K562 (cell line): ENCODE data around the gene GGT1. TPM values are rescaled to one million over a fixed set of nuclear protein-coding genes. Genes with fewer than 3 reads are reported as not detected.

Source experiments
- BCOR ChIP-seq: fragments of 450-650 bp; IDR thresholded peaks from 2 replicates; pipeline ENCODE4 v1.6.1; 2016
- CBFB ChIP-seq: sonication (generic); formaldehyde crosslinking; IDR thresholded peaks from 2 replicates; pipeline ENCODE4 v1.4.0; 2020; ENCODE audit warnings: mild to moderate bottlenecking, missing genetic modification reagents
- E2F5 ChIP-seq: sonication (generic); formaldehyde crosslinking; IDR thresholded peaks from 2 replicates; pipeline ENCODE4 v1.8.0; 2022; ENCODE audit warnings: mild to moderate bottlenecking, missing genetic modification reagents
- KDM1A ChIP-seq, 2 experiments: fragments of 450-650 bp; IDR thresholded peaks; 2 replicates each; pipeline ENCODE4 v1.6.1; 2016; ENCODE audit warnings: mild to moderate bottlenecking in 2 of 2
- MIER1 ChIP-seq: fragments of 450-650 bp; IDR thresholded peaks from 2 replicates; pipeline ENCODE4 v1.6.1; 2016; ENCODE audit warnings: antibody characterized with exemption, mild to moderate bottlenecking, low read depth
- MTF1 ChIP-seq: fragments of 250-450 bp; sonication (Bioruptor Pico); IDR thresholded peaks from 2 replicates; pipeline ENCODE4 v1.9.0; 2021; ENCODE audit warnings: moderate library complexity, mild to moderate bottlenecking, inconsistent platforms, borderline replicate concordance
- MXD1 ChIP-seq: fragments of 250-450 bp; sonication (Bioruptor Pico); IDR thresholded peaks from 2 replicates; pipeline ENCODE4 v1.8.0; 2021; ENCODE audit warnings: borderline replicate concordance, mild to moderate bottlenecking, moderate library complexity; ENCODE audit not compliant: poor library complexity, severe bottlenecking
- PREB ChIP-seq: sonication (generic); formaldehyde crosslinking; IDR thresholded peaks from 2 replicates; pipeline ENCODE4 v1.8.1; 2023; ENCODE audit warnings: mild to moderate bottlenecking, missing genetic modification reagents
- PTBP1 ChIP-seq: fragments of 200-400 bp; formaldehyde crosslinking; IDR thresholded peaks from 2 replicates; pipeline ENCODE4 v1.6.1; 2017; ENCODE audit warnings: low read depth, low read length
- SAFB ChIP-seq: fragments of 200-400 bp; formaldehyde crosslinking; IDR thresholded peaks from 2 replicates; pipeline ENCODE4 v1.6.1; 2017; ENCODE audit warnings: low read depth, low read length, borderline replicate concordance
- SMARCC2 ChIP-seq: fragments of 450-650 bp; IDR thresholded peaks from 2 replicates; pipeline ENCODE4 v1.6.1; 2017; ENCODE audit warnings: antibody characterized with exemption, moderate library complexity, mild to moderate bottlenecking, low read depth
- ZBTB26 ChIP-seq: fragments of 450-650 bp; formaldehyde crosslinking; IDR thresholded peaks from 2 replicates; pipeline ENCODE4 v1.4.0; 2022; ENCODE audit warnings: missing genetic modification characterization
- ZBTB9 ChIP-seq: fragments of 450-650 bp; formaldehyde crosslinking; IDR thresholded peaks from 2 replicates; pipeline ENCODE4 v1.4.0; 2020; ENCODE audit warnings: mild to moderate bottlenecking, moderate library complexity
- ZKSCAN8 ChIP-seq: fragments of 200-800 bp; sonication (Bioruptor generic); IDR thresholded peaks from 2 replicates; pipeline ENCODE4 v1.6.1; 2016; ENCODE audit warnings: missing genetic modification characterization, missing compliant biosample characterization
- ZNF24 ChIP-seq: fragments of 450-650 bp; IDR thresholded peaks from 2 replicates; pipeline ENCODE4 v1.6.1; 2016
- ZNF586 ChIP-seq: fragments of 450-650 bp; formaldehyde crosslinking; conservative IDR thresholded peaks from 2 replicates; pipeline ENCODE4 v1.4.0; 2020; ENCODE audit warnings: mild to moderate bottlenecking, moderate library complexity
- ZNF639 ChIP-seq, 2 experiments: fragments of 200-800 bp in 1 of 2; sonication (Bioruptor generic) in 1 of 2; sonication (generic) in 1 of 2; formaldehyde crosslinking in 1 of 2; IDR thresholded peaks in 1 of 2; conservative IDR thresholded peaks in 1 of 2; 2 replicates each; pipeline versions ENCODE4 v1.5.0 to v1.6.1; 2016 to 2020; ENCODE audit warnings: missing compliant biosample characterization in 1 of 2, missing genetic modification characterization in 1 of 2, missing genetic modification reagents in 1 of 2
- ZNF717 ChIP-seq: fragments of 250-450 bp; sonication (Bioruptor Pico); IDR thresholded peaks from 2 replicates; pipeline ENCODE4 v1.5.0; 2021
- ZNF77 ChIP-seq: fragments of 250-450 bp; sonication (Bioruptor Pico); IDR thresholded peaks from 2 replicates; pipeline ENCODE4 v1.5.0; 2020
- polyA plus RNA-seq, 8 experiments: library from polyadenylated mRNA; depleted of rRNA in 4 of 8; stranded (reverse) in 5 of 8; unstranded in 3 of 8; fragments of >200 nt; fragmentation: Nextera tagmentation in 2 of 8; fragmentation: Illumina TruSeq in 1 of 8; extraction: Ambion mirVana in 2 of 8; extraction: Trizol in 1 of 8; gene quantifications; 2 replicates each; pipeline versions ENCODE4 v1.2.1 to v1.2.3, GENCODE V29; 2011 to 2014; ENCODE audit warnings: inconsistent platforms in 1 of 8, missing spikeins in 1 of 8
- total RNA-seq, 7 experiments: library from RNA; depleted of rRNA in 6 of 7; stranded (reverse); fragments of >200 nt in 6 of 7; fragmentation: Illumina TruSeq in 2 of 7; extraction: Trizol in 2 of 7; gene quantifications; 2 replicates each; pipeline versions ENCODE4 v1.2.1 to v1.2.3, GENCODE V29; 2011 to 2021; ENCODE audit warnings: low replicate concordance in 1 of 7

Gene GGT1
- total and polyA plus RNA-seq, 9 of the 15 experiments (the other 6 are each of a cell fraction or from before 2014, with no cell fraction given), result 0.46 to 11.8 (median 6.9) TPM

- peak in 1 of 2 experiments; percentile 94; a peak in 2 of 4 replicates for TF ChIP-seq ZNF639 (CRISPR knock-in tag; conservative IDR thresholded peaks at IDR 0.05 in 1 of 2, IDR thresholded peaks at IDR 0.05 in 1 of 2)
- no peak for TF ChIP-seq CBFB
- no peak for TF ChIP-seq MIER1
- TF ChIP-seq ZBTB26 (CRISPR knock-in tag), result no peak
- no peak for TF ChIP-seq PTBP1
- no peak for TF ChIP-seq ZNF586 (CRISPR knock-in tag)
- TF ChIP-seq ZKSCAN8 (CRISPR knock-in tag), result no peak
- TF ChIP-seq SAFB, result no peak
- TF ChIP-seq PREB (CRISPR knock-in tag), result no peak
- TF ChIP-seq ZBTB9, result peak; percentile 80; the same call in 1 of the 2 replicates
- TF ChIP-seq SMARCC2, result no peak
- TF ChIP-seq MTF1 (CRISPR knock-in tag), result no peak
- TF ChIP-seq ZNF77 (CRISPR knock-in tag), result no peak
- TF ChIP-seq KDM1A (IDR thresholded peaks at IDR 0.05), result no peak
- TF ChIP-seq ZNF24, result peak; percentile 53; the same call in 1 of the 2 replicates
- TF ChIP-seq MXD1 (CRISPR knock-in tag), result no peak
- no peak for TF ChIP-seq ZNF717
- TF ChIP-seq E2F5 (CRISPR knock-in tag), result no peak
- TF ChIP-seq BCOR, result no peak
Observed at GRCh38 chr22:24555165-24556039, 47.6 kb upstream of the GGT1 start, which contains the start of gene SNRPD3 (continued).
